GM19239 (cell line): ENCODE data around the gene HAAO.

Experiments
- DNase-seq: peaks from one replicate; pipeline ENCODE4 v3.0.0; 2011; ENCODE audit warnings: low spot score; ENCODE audit not compliant: insufficient read length
- FAIRE-seq: peaks from 2 replicates; lab custom pipeline; 2011; peaks lifted over from hg19 to GRCh38; lab: Jason Lieb, UNC

Gene HAAO

GRCh38 chr2:42770288-42771131, 21.9 kb downstream of the HAAO start:
- no peak for FAIRE-seq

DNA sequence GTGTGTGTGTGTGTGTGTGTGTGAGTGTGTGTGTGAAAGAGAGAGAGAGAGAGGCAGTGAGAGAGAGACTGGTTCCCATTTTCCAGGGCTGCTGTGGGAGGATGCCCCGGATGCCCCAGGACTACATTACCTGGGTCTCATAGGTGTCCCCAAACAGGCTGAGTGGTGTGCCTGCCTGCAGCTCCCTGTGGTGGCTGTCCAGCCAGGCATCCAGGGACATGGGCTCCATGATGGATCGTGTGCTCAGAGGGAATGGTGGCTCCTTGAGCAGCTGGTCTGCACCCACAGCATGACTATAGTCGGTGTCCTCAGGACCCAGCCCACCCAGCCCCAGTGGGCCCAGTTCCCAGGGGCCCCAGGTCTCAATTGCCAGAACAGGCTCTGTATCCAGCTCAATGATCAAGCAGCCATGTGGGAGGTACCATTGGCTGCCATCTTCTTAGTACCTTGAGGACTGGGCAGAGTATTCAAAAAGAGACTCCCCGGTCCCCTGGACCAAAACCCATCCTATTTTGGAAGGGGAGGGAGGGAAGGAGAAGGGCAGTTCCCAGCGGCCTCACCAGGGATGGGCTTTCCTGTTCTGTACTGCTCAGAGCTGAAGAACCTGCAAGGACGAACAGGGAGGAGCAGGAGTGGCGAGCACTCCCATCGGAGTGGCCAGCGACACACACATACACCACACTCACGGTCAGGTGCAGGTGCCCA, 22.6 kb downstream of the HAAO start:
- FAIRE-seq (no peak), DNase-seq (no peak)

More at GRCh38 chr2:42770288-42771131, 21.9 kb downstream of the HAAO start:
- DNase-seq, result no peak

GRCh38 chr2:42768706-42769256, 23.6 kb downstream of the HAAO start:
- FAIRE-seq, result no peak
- no peak for DNase-seq

DNA sequence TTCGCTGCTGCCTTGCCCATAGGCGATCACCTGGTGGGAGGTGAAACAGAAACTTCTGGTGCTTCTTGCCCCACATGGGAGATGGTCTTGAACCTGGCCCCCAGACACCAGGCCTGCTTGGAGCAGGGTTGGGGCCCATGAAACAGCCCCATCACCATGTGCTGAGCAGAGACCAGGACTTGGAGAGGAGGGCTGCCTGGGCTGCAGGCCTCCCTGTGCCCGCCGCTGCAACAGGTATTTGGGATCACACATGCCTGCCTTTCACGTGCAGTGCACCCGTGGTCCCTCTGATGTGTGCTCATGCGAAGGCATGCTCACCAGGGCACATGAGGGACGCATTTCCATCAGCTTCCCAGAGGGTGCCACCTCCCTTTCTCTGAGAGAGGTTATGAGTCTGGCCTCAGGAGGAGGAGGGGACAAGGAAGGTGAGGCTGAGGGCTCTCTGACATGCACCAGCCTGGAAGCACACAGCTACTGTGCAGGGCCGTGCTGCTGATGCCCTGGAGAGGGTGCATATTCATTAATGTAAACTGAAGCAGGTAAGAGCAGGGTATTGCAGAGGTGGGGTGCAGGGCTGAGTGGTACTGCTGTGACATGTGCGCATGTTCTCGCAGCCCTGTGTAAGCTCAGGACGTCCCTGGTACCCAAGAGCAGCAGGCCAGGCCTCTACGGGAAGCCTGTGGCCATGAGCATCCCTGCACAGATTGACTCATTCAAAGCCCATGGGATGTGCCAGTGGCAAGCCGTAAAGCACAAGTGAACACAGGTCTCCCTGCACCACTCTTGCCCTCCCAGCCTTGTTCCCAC, 24.3 kb downstream of the HAAO start:
- DNase-seq, result no peak
- no peak for FAIRE-seq

- no peak for DNase-seq
- FAIRE-seq, result no peak
Observed at GRCh38 chr2:42767080-42767898, 25.1 kb downstream of the HAAO start.

GRCh38 chr2:42765686-42766085, 26.7 kb downstream of the HAAO start:
- no peak for FAIRE-seq
- DNase-seq, result no peak

DNA sequence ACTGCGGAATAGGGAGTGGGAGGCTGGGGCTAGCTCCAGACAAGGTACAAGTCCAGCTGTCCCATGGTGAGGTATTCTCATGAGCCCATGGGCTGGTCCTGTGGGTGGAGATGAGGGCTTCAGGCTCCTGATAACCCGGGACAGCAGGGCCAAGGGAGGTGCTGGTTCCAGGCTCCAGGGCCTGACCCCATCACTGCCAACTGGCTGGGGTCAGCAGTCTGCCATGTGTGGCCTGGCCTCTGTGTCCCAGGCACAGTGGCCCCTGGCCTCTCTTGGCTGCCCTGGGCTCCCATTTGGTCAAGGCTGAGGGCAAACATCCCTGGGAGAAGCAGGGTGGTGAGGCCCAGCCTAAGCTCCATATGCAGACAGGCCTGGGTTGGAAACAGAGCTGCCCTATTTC, 27.5 kb downstream of the HAAO start:
- DNase-seq (no peak), FAIRE-seq (no peak)

- DNase-seq (no peak), FAIRE-seq (no peak)
Observed at GRCh38 chr2:42764096-42764495, 28.3 kb downstream of the HAAO start, which contains the start of gene OXER1. TSS of gene OXER1 (minus strand) at chr2:42764135. CDS start at chr2:42764062, 73 bp downstream.

GRCh38 chr2:42762823-42763804, 29.3 kb downstream of the HAAO start:
- FAIRE-seq (no peak), DNase-seq (no peak)

DNA sequence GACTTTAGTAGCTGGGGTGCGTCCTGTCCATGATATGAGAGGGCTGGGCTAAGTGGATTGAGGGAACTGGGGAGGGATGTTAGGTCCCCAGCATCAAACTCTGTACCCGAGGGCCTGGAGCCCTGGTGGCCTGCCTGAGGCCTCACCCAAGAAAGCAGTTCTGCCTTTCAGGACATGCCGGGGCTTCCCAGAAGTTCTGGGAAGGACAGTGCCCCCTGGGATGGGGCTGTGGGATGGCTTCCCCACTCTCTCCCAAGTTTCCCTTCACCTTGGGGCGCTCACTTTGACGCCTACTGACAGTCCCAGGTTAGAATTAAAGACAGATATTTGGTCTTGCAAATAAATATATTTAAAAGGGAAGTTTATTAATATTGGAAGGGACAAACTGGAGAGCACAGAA, 30.2 kb downstream of the HAAO start:
- no peak for FAIRE-seq
- no peak for DNase-seq

- no peak for DNase-seq
- no peak for FAIRE-seq
Observed at GRCh38 chr2:42761554-42761953, 30.8 kb downstream of the HAAO start.

DNA sequence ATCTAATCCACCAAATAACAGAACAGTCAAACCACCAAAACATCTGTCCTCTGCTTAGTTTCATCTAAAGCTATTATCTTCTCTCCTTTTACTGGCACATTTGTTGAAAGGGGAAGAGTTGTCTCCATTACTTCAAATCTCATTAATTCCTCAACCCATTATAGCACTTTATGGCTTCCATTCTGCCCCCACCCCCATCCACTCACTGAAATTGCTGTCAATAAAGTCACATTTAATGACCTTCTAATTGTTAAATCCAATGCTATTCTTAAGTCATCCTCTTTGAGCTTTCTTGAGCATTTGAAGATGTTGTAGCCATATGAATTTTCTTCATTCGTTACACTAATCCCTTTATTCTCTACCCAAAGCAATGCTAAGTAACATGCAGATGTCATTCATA, 33.6 kb downstream of the HAAO start:
- DNase-seq, result no peak
- FAIRE-seq, result no peak

GRCh38 chr2:42757981-42758740, 34.2 kb downstream of the HAAO start:
- no peak for FAIRE-seq
- DNase-seq, result no peak

DNA sequence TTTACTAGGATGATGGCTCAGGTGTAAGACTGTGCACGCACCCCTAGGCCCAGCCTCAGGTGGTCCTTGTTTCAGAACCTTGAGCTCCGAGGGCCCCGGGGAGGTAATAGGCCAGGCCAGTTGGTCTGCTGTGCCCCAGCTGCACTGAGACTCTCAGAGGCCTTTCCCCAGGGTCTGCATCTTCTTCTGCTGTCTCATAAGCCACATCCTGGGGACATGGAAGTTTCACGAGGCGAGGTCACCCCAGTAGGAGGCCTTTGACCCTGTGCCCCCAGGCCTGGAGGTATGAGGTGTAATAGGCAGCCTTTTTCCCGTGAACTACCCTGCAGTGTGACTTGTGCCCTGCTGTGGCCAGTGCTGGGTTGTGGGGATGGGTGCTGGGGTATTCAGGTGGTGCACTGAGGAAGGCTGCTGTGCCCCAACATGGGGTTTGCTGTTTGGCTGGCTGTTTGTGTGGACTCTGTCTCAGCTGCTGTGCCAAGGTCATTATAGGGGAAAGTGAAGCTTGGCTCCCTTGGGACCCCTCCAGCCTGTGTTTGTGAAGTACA, 35.3 kb downstream of the HAAO start:
- DNase-seq (no peak), FAIRE-seq (no peak)

GRCh38 chr2:42756150-42756775, 36.1 kb downstream of the HAAO start:
- DNase-seq, result no peak
- no peak for FAIRE-seq

DNA sequence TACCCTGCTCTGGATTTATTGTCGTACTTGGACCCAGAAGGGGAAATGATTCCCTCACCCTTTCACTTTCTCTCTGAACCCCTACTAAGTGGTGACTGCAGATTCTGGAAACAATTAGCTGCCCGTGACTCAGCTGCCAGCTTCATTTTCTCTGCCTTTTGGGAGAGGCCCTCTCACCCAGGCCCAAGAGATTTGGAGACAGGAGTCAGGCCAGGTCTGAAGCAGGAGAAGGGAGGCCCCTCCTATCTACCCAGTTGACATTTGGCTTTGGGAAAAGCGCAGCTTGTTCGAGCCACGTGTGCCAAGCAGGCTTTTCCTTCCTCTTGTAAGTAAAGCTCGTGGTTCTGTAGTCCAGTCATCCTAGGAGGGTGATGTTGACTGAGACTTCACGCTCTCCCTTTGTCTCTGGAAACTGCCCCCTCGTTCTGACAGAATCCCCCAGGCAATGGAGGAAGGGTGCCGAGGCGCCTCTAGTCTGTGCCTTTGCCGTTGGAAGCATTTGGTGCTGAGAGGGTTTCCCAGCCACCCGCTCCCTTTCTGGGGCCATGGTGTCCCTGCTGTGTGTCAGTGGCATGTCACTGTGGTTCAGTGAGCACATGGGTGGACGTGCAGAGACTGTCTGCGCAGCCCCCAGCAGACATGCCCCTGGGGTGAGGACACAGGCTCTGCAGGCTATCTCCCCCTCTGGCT, 37.0 kb downstream of the HAAO start:
- no peak for FAIRE-seq
- no peak for DNase-seq
